ENCODE measurements around the gene SFXN5. TPM values are rescaled to one million over a fixed set of nuclear protein-coding genes. Genes with fewer than 3 reads are reported as not detected.
"Not testable (repeated sequence)": the region's sequence is repeated elsewhere in the genome, so short reads cannot be mapped to it uniquely, and the experiment has no call there.

The SFXN5 gene
- total RNA-seq, 1 donor from 2014 or later: 12.2 TPM

DNA sequence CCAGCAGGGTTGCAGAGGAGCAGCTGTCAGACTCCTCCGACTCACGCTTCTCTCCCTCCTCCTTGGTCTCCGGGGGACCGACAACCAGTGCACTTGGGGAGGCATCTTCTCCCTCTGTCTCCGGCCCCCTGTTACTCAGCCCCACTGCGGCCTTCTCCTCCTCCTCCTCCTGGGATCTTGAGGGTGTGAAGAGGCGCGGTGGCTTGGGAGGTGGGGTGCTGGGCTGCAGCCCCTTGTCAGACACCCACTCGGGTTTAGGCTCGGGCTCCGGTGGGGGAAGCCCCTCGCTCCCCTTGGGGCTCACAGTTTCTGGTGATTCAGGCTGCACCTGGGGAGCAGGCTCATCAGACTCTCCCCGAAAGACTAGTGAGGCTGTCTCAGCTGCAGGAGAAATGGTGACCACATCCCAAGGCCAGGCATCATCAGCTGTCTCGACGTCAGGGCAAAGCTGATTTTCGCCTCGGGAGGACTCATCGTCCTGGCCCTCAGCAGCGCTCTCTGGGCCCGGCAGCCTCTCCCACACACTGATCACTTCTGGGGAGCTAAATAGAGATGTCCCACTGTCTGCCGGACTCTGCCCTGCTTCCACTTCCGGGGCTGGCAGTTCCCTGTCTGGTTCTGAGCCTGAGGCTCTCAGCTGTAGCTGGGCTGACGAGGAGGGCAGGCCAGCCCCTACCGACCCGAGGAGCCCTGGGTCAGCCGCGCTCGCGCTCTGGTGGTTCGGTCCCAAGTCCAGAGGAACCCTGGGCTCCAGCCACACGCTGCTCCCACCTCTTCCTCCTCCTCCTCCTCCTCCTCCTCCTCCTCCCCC, 9.0 kb upstream of the SFXN5 start:
- FAIRE-seq (no peak), DNase-seq (ENCODE audit: low spot score in 2 of 2) (peak in 1 of 2 donors; percentile 53)

DNA sequence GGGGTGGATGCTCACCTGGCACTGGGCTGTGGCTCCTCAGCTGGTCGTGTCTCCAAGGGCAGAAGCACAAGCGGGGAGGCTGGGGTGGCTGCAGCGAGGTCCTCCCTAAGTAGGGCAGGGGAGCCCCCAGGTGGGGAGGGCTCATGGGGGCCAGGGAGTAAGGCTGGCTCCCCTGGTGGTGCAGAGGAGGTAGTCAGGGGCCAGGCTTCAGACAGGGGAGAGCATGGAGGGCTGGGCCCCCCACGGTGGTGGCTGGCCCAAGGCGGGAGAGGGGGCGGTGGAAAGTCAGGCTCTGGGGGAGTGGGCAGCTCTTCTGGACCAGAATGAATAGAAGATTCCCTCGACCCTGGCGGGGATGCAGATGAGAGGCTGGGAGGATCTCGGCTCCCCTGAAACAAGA, 8.1 kb upstream of the SFXN5 start:
- FAIRE-seq (no peak), DNase-seq (ENCODE audit: low spot score in 2 of 2) (no peak)

DNA sequence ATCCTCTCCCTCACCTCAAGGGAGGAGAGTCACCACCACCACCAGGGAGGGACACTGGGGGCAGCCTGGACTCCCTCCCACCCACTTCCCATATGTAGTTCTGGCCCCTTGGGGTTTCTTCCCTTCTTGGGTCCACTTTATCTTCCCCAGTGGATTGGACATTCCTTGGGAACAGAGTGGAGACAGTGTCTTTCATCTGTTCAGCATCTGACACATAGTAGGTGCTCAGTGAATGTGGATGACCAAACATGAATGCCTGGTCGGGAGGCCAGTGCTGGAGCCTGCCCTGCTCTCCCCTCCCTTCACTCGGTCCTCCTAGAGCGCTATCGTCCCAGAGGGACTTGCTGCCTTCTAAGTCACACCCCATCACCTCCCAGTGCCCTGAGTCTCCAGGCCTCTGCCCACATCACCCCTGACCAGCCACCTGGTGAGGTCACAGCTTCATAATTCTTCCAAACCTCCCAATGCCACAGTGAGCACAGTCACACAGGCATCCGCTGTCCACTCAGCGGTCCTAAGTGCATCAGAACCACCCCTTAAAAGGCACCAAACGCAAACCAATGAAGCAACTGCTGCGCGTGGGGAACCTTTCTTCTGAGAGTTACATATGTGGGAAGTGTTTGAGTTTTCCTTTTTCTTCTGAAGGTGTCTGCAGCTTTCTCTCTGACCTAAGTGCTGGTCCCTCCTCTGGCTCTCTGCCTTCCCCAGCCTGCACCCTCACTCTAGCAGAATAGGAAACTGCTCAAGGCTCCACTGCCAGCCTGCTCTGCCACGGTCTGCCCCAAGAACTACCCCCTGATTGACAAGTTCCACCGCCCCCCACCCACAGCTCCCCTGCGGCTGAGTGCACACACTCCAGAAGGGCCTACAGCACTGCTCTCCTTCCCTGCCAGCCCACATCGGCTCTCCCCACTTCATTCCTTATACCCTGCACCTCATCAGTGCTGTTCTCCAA, 7.2 kb upstream of the SFXN5 start:
- DNase-seq (ENCODE audit: low spot score in 2 of 2) (no peak), FAIRE-seq (no peak)

DNA sequence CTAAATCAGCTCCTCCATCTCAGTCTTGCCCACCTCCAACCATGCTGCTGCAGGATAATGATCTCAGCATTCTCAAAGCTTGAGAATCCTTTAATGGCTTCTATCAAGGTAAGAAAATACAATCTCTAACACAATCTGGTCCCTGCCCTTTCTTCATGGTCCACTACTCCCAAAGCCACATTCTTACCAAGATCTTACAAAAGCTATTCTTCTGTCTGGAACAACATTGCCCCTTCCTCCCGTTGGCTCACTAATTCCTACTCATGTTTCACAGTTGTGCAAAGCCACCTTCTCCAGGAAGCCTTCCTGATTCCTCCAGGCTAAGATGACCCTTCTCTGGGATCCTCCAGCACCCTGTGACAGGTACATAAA, 5.9 kb upstream of the SFXN5 start:
- no peak for FAIRE-seq
- no peak for DNase-seq (ENCODE audit: low spot score in 2 of 2)

DNA sequence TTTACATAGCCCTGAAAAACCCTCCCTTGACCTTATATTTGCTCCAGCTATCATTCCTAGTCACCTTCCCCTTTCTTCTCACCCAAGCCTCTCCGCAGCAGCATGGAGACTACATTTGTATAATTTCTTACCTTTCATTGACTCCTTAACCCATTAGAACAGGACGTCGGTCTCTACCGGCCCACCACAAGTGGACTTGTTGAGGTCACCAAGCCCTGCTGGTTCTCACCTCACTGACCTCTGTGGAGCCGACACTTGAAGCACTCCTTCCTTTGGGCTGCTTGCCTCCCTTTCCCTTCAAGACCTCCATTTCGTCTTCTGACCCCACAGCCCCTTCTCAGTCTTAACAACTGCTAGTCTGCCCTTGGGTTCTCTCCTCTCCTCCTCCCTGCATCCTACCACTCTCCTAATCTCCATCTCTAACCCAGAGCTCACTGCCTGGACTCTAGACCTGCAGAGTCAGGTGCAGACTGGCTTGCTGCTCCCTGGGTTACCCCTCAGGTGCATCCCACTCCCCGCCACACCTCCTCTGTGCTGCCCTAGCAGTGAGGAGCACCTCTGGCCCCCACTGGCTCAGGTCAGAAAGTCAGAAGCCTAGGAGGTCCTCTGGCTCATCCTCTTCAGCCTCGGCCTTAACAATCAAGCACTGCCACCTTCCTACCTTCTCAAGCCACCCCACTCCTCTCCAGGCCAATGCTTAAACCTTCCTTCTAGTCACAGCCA, 5.3 kb upstream of the SFXN5 start:
- no peak for FAIRE-seq
- no peak for DNase-seq (ENCODE audit: low spot score in 2 of 2)

DNA sequence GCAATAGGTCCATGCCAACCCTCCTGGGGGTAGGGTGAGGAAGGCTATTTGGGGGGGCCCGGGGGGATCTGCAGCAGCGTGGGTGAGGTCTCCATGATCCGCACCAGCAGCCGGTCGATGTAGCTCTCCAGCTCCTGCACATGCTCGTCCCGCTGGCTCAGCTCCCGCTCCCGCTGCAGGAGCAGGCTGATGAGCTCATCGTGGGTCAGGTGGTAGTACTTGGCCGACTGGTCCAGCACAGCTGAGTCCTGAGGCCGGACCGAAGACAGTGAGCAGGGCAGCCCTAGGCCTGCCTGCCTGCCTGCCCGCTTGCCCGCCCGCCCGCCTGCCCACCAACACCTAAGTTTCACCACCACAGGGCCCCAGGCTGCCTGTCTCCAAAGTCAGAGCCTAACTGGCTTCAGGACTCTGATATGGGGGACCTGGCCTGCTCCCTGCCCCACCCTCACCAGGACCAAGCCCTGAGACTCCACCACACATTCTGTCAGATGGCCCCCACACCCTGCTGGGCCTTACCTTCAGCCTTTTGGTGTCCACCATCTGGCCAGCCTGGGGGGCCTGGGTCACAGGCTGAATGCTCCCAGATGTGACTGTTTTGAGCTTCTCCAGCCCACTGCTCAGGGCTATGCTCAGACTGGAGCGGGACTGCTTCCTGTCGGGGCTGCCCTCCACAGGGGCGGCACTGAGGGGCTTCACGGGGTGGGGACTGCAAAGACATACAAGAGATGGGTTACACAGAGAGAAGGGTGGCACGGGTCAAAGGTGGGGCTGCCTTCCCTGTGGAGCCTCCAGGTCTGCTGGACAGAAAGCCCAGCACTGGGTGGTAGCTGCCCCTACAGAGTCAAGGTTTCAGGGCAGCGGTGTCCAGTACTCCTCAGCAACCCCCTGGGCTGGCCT, 4.2 kb upstream of the SFXN5 start:
- peak in 1 of 2 donors; percentile 71 for DNase-seq (ENCODE audit: low spot score in 2 of 2)
- FAIRE-seq: no peak

DNA sequence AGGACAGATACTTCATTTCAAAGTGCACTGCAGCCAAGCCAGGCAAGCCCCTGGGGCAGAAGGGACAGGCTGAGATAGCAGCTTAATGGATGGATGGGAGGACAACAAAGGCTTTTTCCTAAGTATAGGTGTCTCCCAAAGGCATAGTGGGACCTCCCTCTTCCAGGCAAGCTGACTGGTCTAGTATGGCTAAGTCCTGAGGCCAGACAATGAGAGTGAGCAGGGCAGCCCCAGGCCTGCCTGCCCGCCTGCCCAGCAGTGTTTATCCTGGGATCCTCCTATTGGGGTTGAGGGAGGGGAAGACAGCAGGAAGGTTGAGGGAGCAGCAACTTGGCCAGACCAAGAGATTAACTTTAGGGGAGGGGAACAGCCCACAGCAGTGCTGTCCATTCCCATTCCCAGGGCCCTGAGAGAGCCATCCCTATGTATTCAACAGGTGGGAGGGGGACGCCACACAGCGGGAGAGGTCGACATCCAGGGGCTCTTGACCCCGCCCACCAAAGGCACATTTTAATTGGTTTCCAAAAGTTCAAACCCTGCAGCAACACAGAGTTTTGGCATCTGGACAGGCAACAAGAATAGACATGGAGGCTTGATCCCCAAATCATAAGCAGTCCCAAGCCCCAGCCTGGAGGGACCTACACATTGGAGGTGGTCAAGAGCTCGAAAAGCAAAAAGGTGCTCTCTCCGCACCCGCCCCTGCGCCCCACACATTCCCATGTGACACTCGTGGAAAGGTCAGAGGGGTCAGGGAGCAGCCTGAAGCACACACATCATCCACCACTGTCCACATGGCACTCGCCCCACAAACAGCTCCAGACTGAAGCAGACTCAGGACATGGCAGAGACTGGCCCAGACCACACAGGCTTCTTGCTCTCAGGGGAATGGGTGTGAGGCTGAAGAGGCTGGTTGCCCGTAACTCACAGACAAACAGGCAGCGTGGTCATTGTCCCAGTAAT, 2.9 kb upstream of the SFXN5 start:
- DNase-seq (ENCODE audit: low spot score in 2 of 2) (no peak), FAIRE-seq (no peak)

DNA sequence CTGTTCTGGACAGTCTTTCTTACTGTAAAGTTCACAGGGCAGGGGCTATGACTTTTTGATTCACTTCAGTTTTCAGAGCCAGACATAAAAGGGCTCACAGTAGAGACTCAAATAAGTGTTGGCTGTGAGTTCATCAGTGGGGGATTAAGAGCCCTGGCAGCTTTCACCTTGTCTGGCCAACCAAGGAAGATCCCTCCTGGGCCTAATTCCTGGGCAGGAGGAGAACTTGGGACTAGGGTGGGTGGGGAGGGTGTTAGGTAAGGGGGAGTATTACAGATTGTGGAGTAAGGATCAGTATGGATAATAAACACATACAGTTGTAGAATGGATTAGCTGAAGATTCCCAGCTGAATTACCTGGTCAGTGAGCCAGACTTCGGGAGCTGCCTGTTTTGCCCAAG, 904 bp upstream of the SFXN5 start:
- no peak for FAIRE-seq
- no peak for DNase-seq (ENCODE audit: low spot score in 2 of 2)

DNA sequence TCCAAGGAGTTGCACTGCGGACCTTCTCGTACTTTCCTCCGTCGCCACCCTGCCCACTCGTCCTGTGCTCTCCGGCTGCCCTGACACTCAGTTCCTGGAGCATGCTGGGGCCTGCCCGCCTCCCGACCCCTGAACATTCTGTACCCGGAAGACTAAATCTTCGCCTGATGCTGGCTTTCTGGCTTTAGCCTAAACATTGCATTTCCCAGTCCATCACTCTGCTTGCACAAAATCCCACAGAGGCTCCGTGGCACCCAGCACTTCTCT, 550 bp upstream of the SFXN5 start:
- FAIRE-seq: no peak
- DNase-seq (ENCODE audit: low spot score in 2 of 2): no peak

DNA sequence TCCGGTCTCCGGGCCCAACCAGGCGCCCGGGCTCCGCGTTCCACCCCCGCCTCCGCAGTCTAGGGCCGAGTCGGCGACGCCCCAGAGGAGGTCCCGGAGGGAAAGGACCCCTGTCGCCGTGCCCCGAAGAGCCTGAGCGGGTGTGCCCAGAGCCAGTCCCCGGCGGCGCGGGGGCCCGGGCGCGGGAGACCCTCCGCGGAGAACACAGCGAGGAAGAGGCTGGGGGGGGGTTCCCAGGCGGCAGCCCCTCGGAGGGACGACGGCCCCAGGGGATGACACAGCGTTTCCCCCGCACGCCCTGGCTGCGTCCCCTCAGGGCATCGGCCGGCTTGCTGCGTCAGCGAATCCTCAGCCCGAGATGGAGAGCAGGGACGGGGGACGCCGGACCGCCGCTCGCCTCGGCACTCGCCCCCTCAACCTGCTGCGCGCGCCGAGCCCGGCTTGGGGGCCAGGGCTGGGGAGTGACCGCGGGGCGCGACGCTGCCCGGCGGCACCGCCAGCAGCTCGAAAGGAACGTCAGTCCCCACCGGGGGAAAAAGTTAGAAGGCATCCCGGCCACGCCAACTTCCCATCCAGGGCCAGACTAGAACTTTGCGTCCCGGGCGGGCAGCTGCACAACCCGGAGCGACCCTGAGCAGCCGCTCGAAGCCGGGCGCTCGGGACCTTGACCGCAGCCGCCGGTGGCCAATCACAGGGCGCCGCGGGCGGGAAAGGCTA, 711 bp downstream of the SFXN5 start:
- DNase-seq (ENCODE audit: low spot score in 2 of 2) (no peak), FAIRE-seq (no peak)

GRCh38 chr2:73069855-73070642, 1.5 kb downstream of the SFXN5 start:
- FAIRE-seq: no peak

GRCh38 chr2:73069041-73069854, 2.3 kb downstream of the SFXN5 start:
- DNase-seq (ENCODE audit: low spot score in 2 of 2): no peak
- no peak for FAIRE-seq

More at GRCh38 chr2:73069855-73070642, 1.5 kb downstream of the SFXN5 start:
- no peak for DNase-seq (ENCODE audit: low spot score in 2 of 2)

GRCh38 chr2:73068147-73068546, 3.4 kb downstream of the SFXN5 start:
- DNase-seq (ENCODE audit: low spot score in 2 of 2) (no peak), FAIRE-seq (no peak)

GRCh38 chr2:73067043-73067442, 4.5 kb downstream of the SFXN5 start:
- DNase-seq (ENCODE audit: low spot score in 2 of 2): no peak
- FAIRE-seq: no peak

- DNase-seq (ENCODE audit: low spot score in 2 of 2); FAIRE-seq: not testable (repeated sequence)
Observed at GRCh38 chr2:73065070-73065469, 6.4 kb downstream of the SFXN5 start.
